Gastrocnemius medialis (tissue), 4 donors: Measurements from ENCODE around the gene ZNF716.

Experiments
- POLR2A ChIP-seq, 2 donors: fragments of 450-650 bp; IDR thresholded peaks; one replicate each; pipeline ENCODE4 v1.6.1; 2017; ENCODE audit warnings: antibody characterized with exemption in 2 of 2, mild to moderate bottlenecking in 2 of 2, moderate library complexity in 2 of 2
- TF ChIP-seq, protein P1 (sequence below), 5 experiments: fragments of 450-650 bp in 3 of 5; fragments of 200-600 bp in 2 of 5; sonication (generic) in 2 of 5; IDR thresholded peaks in 4 of 5; conservative IDR thresholded peaks in 1 of 5; 1 replicate in 4 of 5; 2 replicates in 1 of 5; pipeline ENCODE4 v1.5.1; 2016 to 2019; ENCODE audit warnings: antibody characterized with exemption in 5 of 5, mild to moderate bottlenecking in 3 of 5, moderate library complexity in 3 of 5

DNA sequence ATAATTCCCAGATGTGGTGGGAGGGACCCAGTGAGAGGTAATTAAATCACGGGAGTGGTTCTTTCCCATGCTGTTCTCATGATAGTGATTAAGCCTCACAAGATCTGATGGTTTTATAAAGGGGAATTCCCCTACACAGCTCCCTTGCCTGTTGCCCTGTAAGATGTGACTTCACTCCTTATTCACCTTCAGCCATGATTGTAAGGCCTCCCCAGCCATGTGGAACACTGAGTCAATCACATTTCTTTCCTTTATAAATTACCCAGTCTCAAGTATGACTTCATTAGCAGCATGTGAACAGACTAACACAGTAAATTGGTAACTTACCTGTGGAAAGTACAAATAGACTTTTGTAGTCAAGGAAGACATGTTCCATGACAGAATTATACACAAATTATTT lies 55.2 kb downstream of the ZNF716 start:
- TF ChIP-seq, protein P1, sequence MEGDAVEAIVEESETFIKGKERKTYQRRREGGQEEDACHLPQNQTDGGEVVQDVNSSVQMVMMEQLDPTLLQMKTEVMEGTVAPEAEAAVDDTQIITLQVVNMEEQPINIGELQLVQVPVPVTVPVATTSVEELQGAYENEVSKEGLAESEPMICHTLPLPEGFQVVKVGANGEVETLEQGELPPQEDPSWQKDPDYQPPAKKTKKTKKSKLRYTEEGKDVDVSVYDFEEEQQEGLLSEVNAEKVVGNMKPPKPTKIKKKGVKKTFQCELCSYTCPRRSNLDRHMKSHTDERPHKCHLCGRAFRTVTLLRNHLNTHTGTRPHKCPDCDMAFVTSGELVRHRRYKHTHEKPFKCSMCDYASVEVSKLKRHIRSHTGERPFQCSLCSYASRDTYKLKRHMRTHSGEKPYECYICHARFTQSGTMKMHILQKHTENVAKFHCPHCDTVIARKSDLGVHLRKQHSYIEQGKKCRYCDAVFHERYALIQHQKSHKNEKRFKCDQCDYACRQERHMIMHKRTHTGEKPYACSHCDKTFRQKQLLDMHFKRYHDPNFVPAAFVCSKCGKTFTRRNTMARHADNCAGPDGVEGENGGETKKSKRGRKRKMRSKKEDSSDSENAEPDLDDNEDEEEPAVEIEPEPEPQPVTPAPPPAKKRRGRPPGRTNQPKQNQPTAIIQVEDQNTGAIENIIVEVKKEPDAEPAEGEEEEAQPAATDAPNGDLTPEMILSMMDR (IDR thresholded peaks at IDR 0.05 in 4 of 5, conservative IDR thresholded peaks at IDR 0.05 in 1 of 5): no peak
- TF ChIP-seq POLR2A (IDR thresholded peaks at IDR 0.05): no peak
